ENCODE results near the gene IP6K2. TPM values are rescaled to one million over a fixed set of nuclear protein-coding genes. Genes with fewer than 3 reads are reported as not detected.

IP6K2 gene
- 78.4 and 81.3 TPM in 2 replicates for polyA plus RNA-seq (2011; rRNA removed)
- polyA plus RNA-seq (2012; cell fraction: cytosol; rRNA removed): 83.9 and 87.9 TPM in 2 replicates
- 238 and 242 TPM in 2 replicates for polyA plus RNA-seq (2012; cell fraction: nucleus; rRNA removed)
- polyA plus RNA-seq (2017; fragmentation: RNase III; extraction: RNeasy Plus Mini Kit Qiagen cat#74134 plus additional on column Dnase treatment): 55.6 to 67.1 TPM (median 61.9 TPM) in 3 replicates
- 45.6 and 54.1 TPM in 2 replicates for polyA minus RNA-seq (2011; rRNA and poly(A)+ RNA removed)

GRCh38 chr3:48716982-48717746 lies at the start of gene IP6K2:
TSS of gene IP6K2 (minus strand) at chr3:48717221. CDS start at chr3:48695291, 21,930 bp downstream.
- peak; percentile 87 to 95 for DNase-seq (ENCODE audit: low read depth in 1 of 2, low spot score in 1 of 2)
- TF ChIP-seq BCL3 (IDR thresholded peaks at IDR 0.05): 0 out of 3 replicates have a peak, but pooled peaks have one; percentile 42
- peak; percentile 50; the same call in 1 of the 2 replicates for TF ChIP-seq MAX (IDR thresholded peaks at IDR 0.05)
- 0 out of 2 replicates have a peak, but pooled peaks have one; percentile 17 for TF ChIP-seq TFCP2L1 (CRISPR knock-in tag; IDR thresholded peaks at IDR 0.05)
- TF ChIP-seq RFX5 (IDR thresholded peaks at IDR 0.05): peak; percentile 97
- TF ChIP-seq JUN (IDR thresholded peaks at IDR 0.05): peak; percentile 45 to 74; a peak in 3 of 5 replicates
- TF ChIP-seq RARB (CRISPR knock-in tag; IDR thresholded peaks at IDR 0.05): no peak
- 0 out of 2 replicates have a peak, but pooled peaks have one; percentile 17 for TF ChIP-seq POLR2AphosphoS2 (conservative IDR thresholded peaks at IDR 0.05; ENCODE audit: low read length)
- TF ChIP-seq POLR2A (IDR thresholded peaks at IDR 0.05; ENCODE audit: low read length): peak; percentile 50
- TF ChIP-seq PHF8 (IDR thresholded peaks at IDR 0.05; ENCODE audit: borderline replicate concordance, low read depth): peak; percentile 77; the same call in 1 of the 2 replicates
- no peak for TF ChIP-seq E2F6 (IDR thresholded peaks at IDR 0.05; ENCODE audit: borderline replicate concordance, low read depth)
- peak within 1 kb of the TSS; percentile 94 to 95 for H3K27ac ChIP-seq
- H3K4me3 ChIP-seq: peak within 1 kb of the TSS; percentile 98
- peaks cover 30% of the 10 kb centered on the region; the same call in 2 of the 3 replicates for H3K4me1 ChIP-seq
- H3K4me2 ChIP-seq: peak within 1 kb of the TSS; percentile 76
- no peak for FAIRE-seq
- H3K9me3 ChIP-seq: no peaks in the 10 kb centered on the region
- WGBS (ENCODE audit: missing lambda C conversion rate): 10% methylated on average over 13 of the region's 38 CpGs
- ChIA-PET CTCF (interaction anchor here (0.8 to 1.2 kb wide), 2 partner anchors 23 to 25 kb away, joined by 3 to 4 read pairs; no protein-coding TSS in a partner anchor), POLR2A (interaction anchor here (0.5 to 1.3 kb wide), 11 partner anchors 9 to 202 kb away, joined by 3 to 8 read pairs (median 3); partner anchors contain the start of genes ARIH2 and PRKAR2A)
- peak; percentile 99 for ATAC-seq

- DNase-seq (ENCODE audit: low read depth in 1 of 2, low spot score in 1 of 2) (peak; percentile 18 to 37), ATAC-seq (peak; percentile 62 to 72; a peak in 4 of 6 replicates), FAIRE-seq (no peak)
- TF ChIP-seq CTCF (IDR thresholded peaks at IDR 0.05): peak; percentile 32
- TF ChIP-seq MAZ (IDR thresholded peaks at IDR 0.05; ENCODE audit: borderline replicate concordance, low read depth, low read length): no peak
- peak; percentile 37 to 44; a peak in 4 of 5 replicates for TF ChIP-seq RAD21 (conservative IDR thresholded peaks at IDR 0.05 in 1 of 2, IDR thresholded peaks at IDR 0.05 in 1 of 2)
- Histone ChIP-seq H3K4me3 (no peak overlapping the region), H3K27ac (no peak overlapping the region), H3K4me2 (no peak overlapping the region), H3K4me1 (no peaks in the 10 kb centered on the region), H3K9me3 (no peaks in the 10 kb centered on the region)
- 50% methylated on average over 1 of the region's 1 CpG for WGBS (ENCODE audit: missing lambda C conversion rate)
- CTCF ChIA-PET: interaction anchor here (0.6 to 2.2 kb wide), 3 partner anchors 26 to 320 kb away, joined by 3 to 8 read pairs (median 5); no protein-coding TSS in a partner anchor
- POLR2A ChIA-PET: no interaction called here
These were observed 48.4 kb upstream of the IP6K2 start for GRCh38 chr3:48765376-48765775.

GRCh38 chr3:48762816-48763215 lies 45.8 kb upstream of the IP6K2 start:
- DNase-seq (ENCODE audit: low read depth in 1 of 2, low spot score in 1 of 2) (no peak), FAIRE-seq (no peak), ATAC-seq (no peak)
- Histone ChIP-seq H3K9me3 (no peaks in the 10 kb centered on the region), H3K4me2 (no peak overlapping the region), H3K4me1 (no peaks in the 10 kb centered on the region), H3K4me3 (no peak overlapping the region), H3K27ac (no peak overlapping the region)
- 87% methylated on average over 3 of the region's 3 CpGs for WGBS (ENCODE audit: missing lambda C conversion rate)
- CTCF ChIA-PET: no interaction called here
- POLR2A ChIA-PET: no interaction called here
- TF ChIP-seq HMGXB4 (CRISPR knock-in tag; IDR thresholded peaks at IDR 0.05; ENCODE audit: borderline replicate concordance): no peak
- no peak for TF ChIP-seq JUNB (IDR thresholded peaks at IDR 0.05)
- no peak for TF ChIP-seq NR3C1 (IDR thresholded peaks at IDR 0.05)
- no peak for TF ChIP-seq POLR2A (IDR thresholded peaks at IDR 0.05; ENCODE audit: low read length)
- TF ChIP-seq MAZ (IDR thresholded peaks at IDR 0.05; ENCODE audit: borderline replicate concordance, low read depth, low read length): no peak
- no peak for TF ChIP-seq REST (IDR thresholded peaks at IDR 0.05)
- TF ChIP-seq CBX2 (IDR thresholded peaks at IDR 0.05; ENCODE audit: borderline replicate concordance, low read depth): no peak
- no peak for TF ChIP-seq SREBF2 (IDR thresholded peaks at IDR 0.05)
